ENCODE measurements around the gene DGKI. TPM values are rescaled to one million over a fixed set of nuclear protein-coding genes. Genes with fewer than 3 reads are reported as not detected.

Gene DGKI
- total and polyA plus RNA-seq, 4 donors: 0.01 to 0.37 (median 0.31) TPM

GRCh38 chr7:137664846-137665245, 181.9 kb downstream of the DGKI start:
- Histone ChIP-seq H3K36me3 (ENCODE audit: control insufficient read depth in 4 of 4, insufficient read depth in 3 of 4, low read depth in 1 of 4, low read length in 3 of 4) (no peaks in the 10 kb centered on the region), H3K9ac (ENCODE audit: low read depth in 1 of 2, low read length in 2 of 2) (no peak overlapping the region), H3K27ac (ENCODE audit: low read depth in 1 of 2, low read length in 2 of 2) (no peak overlapping the region), H3K4me3 (ENCODE audit: low read depth in 1 of 3, low read length in 3 of 3) (no peak overlapping the region), H3K27me3 (ENCODE audit: control insufficient read depth in 4 of 4, insufficient read depth in 4 of 4, low read length in 3 of 4) (peaks cover 0 to 12% (median 1%) of the 10 kb centered on the region in 4 donors), H3K4me1 (ENCODE audit: control insufficient read depth in 4 of 4, insufficient read depth in 4 of 4, low read length in 3 of 4) (no peaks in the 10 kb centered on the region), H3K9me3 (ENCODE audit: control insufficient read depth in 4 of 4, low read length in 3 of 4) (peaks cover 0 to 5% (median 0%) of the 10 kb centered on the region in 4 donors)
- no peak for TF ChIP-seq HNF4G (IDR thresholded peaks at IDR 0.05)
- no peak for DNase-seq (ENCODE audit: low spot score)
- 42% methylated on average over 4 of the region's 4 CpGs for WGBS

- H3K4me1 ChIP-seq (ENCODE audit: control insufficient read depth in 4 of 4, insufficient read depth in 4 of 4, low read length in 3 of 4): no peaks in the 10 kb centered on the region
- no peak overlapping the region for H3K27ac ChIP-seq (ENCODE audit: low read depth in 1 of 2, low read length in 2 of 2)
- 85% methylated on average over 4 of the region's 4 CpGs for WGBS
- H3K9me3 ChIP-seq (ENCODE audit: control insufficient read depth in 4 of 4, low read length in 3 of 4): no peaks in the 10 kb centered on the region
- peaks cover 0 to 9% (median 2%) of the 10 kb centered on the region in 4 donors for H3K27me3 ChIP-seq (ENCODE audit: control insufficient read depth in 4 of 4, insufficient read depth in 4 of 4, low read length in 3 of 4)
- H3K9ac ChIP-seq (ENCODE audit: low read depth in 1 of 2, low read length in 2 of 2): no peak overlapping the region
- TF ChIP-seq ATF3 (IDR thresholded peaks at IDR 0.05) (no peak), CTCF (IDR thresholded peaks at IDR 0.05; ENCODE audit: low read depth, low read length, missing input control) (no peak), FOXA2 (IDR thresholded peaks at IDR 0.05) (no peak), MAX (IDR thresholded peaks at IDR 0.05) (no peak), HNF4A (conservative IDR thresholded peaks at IDR 0.05) (no peak), GABPA (IDR thresholded peaks at IDR 0.05 in 1 of 2, conservative IDR thresholded peaks at IDR 0.05 in 1 of 2) (no peak), ZBTB33 (IDR thresholded peaks at IDR 0.05) (no peak), REST (IDR thresholded peaks at IDR 0.05) (no peak), HNF4G (IDR thresholded peaks at IDR 0.05) (no peak), NR2F2 (IDR thresholded peaks at IDR 0.05) (no peak), YY1 (IDR thresholded peaks at IDR 0.05) (no peak), RXRA (IDR thresholded peaks at IDR 0.05) (no peak), FOXA1 (IDR thresholded peaks at IDR 0.05) (no peak), TAF1 (conservative IDR thresholded peaks at IDR 0.05) (no peak), EGR1 (IDR thresholded peaks at IDR 0.05; ENCODE audit: low read depth in 2 of 2) (no peak), RAD21 (IDR thresholded peaks at IDR 0.05) (no peak), SP1 (IDR thresholded peaks at IDR 0.05) (no peak), JUND (IDR thresholded peaks at IDR 0.05) (no peak)
- DNase-seq (ENCODE audit: low spot score): no peak
- no peaks in the 10 kb centered on the region for H3K36me3 ChIP-seq (ENCODE audit: control insufficient read depth in 4 of 4, insufficient read depth in 3 of 4, low read depth in 1 of 4, low read length in 3 of 4)
- no peak overlapping the region for H3K4me3 ChIP-seq (ENCODE audit: low read depth in 1 of 3, low read length in 3 of 3)
Observed at GRCh38 chr7:137661634-137662033, 185.1 kb downstream of the DGKI start.
